Measurements from ENCODE around the gene IRAG1. TPM values are rescaled to one million over a fixed set of nuclear protein-coding genes. Genes with fewer than 3 reads are reported as not detected.

Gene IRAG1
- total RNA-seq, 1 donor from 2014 or later, result 0.54 TPM

DNA sequence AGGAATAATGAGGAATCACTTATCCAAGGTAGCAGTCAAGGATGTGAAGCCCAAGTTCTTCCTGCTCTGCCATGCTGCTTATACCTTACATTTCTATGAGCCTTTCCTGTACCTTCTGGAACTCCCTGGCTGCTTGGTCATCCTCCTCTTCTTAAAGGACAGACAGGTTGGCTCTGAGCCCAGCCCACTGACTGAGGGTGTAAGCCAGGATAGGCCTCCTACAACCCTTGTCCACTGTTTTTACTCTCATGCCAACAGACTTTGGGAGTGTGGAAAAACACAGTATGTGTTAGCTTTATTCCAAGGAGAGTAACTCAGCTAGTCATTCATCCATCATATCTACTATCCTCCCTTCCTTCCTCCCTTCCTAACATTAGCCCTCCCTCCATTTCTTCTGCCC, 47.5 kb downstream of the IRAG1 start:
- Histone ChIP-seq H3K36me3 (ENCODE audit: control insufficient read depth, insufficient read depth, low read length) (no peaks in the 10 kb centered on the region), H3K4me3 (ENCODE audit: low read depth, low read length) (no peak overlapping the region), H3K27me3 (ENCODE audit: control insufficient read depth, insufficient read depth, low read length) (no peaks in the 10 kb centered on the region)
- TF ChIP-seq, protein P1, sequence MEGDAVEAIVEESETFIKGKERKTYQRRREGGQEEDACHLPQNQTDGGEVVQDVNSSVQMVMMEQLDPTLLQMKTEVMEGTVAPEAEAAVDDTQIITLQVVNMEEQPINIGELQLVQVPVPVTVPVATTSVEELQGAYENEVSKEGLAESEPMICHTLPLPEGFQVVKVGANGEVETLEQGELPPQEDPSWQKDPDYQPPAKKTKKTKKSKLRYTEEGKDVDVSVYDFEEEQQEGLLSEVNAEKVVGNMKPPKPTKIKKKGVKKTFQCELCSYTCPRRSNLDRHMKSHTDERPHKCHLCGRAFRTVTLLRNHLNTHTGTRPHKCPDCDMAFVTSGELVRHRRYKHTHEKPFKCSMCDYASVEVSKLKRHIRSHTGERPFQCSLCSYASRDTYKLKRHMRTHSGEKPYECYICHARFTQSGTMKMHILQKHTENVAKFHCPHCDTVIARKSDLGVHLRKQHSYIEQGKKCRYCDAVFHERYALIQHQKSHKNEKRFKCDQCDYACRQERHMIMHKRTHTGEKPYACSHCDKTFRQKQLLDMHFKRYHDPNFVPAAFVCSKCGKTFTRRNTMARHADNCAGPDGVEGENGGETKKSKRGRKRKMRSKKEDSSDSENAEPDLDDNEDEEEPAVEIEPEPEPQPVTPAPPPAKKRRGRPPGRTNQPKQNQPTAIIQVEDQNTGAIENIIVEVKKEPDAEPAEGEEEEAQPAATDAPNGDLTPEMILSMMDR (IDR thresholded peaks at IDR 0.05; ENCODE audit: insufficient read depth, low read length, poor library complexity, severe bottlenecking), result no peak
- no peak for DNase-seq (ENCODE audit: low read depth)

DNA sequence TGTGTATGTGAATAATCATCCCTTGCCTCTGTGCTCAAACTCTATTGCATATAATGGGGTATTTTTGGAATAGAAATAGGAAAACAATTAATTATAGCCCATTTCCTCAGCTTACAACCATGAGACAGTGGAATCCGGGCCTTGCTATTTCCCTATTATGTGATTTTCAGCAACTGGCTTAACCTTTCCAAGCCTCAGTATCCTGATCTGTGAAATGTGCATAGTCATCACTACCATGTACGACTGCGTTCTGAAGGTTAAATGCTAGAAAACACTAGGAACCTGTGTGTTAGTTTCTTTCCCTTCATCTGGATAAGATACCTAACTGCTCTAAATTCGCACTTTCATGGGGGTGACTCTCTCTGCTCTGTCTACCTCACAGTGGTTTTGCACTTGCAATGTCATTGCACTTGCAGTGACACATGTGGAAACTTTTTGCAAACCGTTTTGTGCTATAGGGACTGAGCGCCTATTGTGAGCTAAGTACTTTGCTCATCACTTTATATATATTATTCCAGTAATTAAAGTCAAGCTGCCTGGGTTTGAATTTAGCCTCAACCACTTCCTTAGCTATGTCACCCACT, 48.3 kb downstream of the IRAG1 start:
- TF ChIP-seq, protein P1 (IDR thresholded peaks at IDR 0.05; ENCODE audit: insufficient read depth, low read length, poor library complexity, severe bottlenecking), result no peak
- Histone ChIP-seq H3K27me3 (ENCODE audit: control insufficient read depth, insufficient read depth, low read length) (no peaks in the 10 kb centered on the region), H3K4me3 (ENCODE audit: low read depth, low read length) (no peak overlapping the region), H3K36me3 (ENCODE audit: control insufficient read depth, insufficient read depth, low read length) (no peaks in the 10 kb centered on the region)
- DNase-seq (ENCODE audit: low read depth), result no peak

Other genes with a start within 250 kb of the IRAG1 start
- gene AMPD3, start 238.5 kb downstream of the IRAG1 start, total RNA-seq, result 6.6 and 8.1 TPM in 2 replicates
- gene RNF141, start 152.6 kb downstream of the IRAG1 start, total RNA-seq, result 21.9 and 26.0 TPM in 2 replicates
- gene LYVE1, start 125.1 kb downstream of the IRAG1 start, total RNA-seq, result 0.27 TPM in 1 of 2 replicates, not detected in the other
- 21.7 and 23.1 TPM in 2 replicates for gene CTR9, start 57.5 kb upstream of the IRAG1 start, total RNA-seq
- gene EIF4G2, start 115.2 kb upstream of the IRAG1 start, total RNA-seq, result 810 and 813 TPM in 2 replicates
- 29.0 and 31.0 TPM in 2 replicates for gene ZBED5, start 164.3 kb upstream of the IRAG1 start, total RNA-seq